ENCODE data around the gene ANGPTL8. TPM values are rescaled to one million over a fixed set of nuclear protein-coding genes. Genes with fewer than 3 reads are reported as not detected.
A peak's percentile ranks its signal among the peaks of the same experiment; 100 is the strongest.

ANGPTL8 gene, protein sequence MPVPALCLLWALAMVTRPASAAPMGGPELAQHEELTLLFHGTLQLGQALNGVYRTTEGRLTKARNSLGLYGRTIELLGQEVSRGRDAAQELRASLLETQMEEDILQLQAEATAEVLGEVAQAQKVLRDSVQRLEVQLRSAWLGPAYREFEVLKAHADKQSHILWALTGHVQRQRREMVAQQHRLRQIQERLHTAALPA
- total RNA-seq (not detected), polyA plus RNA-seq (under 1 TPM in 1 of 3 donors, not detected in 2; 0.30 TPM)
- long read RNA-seq, donor 1: 0 reads
- long read RNA-seq, donor 2: 0 reads

DNA sequence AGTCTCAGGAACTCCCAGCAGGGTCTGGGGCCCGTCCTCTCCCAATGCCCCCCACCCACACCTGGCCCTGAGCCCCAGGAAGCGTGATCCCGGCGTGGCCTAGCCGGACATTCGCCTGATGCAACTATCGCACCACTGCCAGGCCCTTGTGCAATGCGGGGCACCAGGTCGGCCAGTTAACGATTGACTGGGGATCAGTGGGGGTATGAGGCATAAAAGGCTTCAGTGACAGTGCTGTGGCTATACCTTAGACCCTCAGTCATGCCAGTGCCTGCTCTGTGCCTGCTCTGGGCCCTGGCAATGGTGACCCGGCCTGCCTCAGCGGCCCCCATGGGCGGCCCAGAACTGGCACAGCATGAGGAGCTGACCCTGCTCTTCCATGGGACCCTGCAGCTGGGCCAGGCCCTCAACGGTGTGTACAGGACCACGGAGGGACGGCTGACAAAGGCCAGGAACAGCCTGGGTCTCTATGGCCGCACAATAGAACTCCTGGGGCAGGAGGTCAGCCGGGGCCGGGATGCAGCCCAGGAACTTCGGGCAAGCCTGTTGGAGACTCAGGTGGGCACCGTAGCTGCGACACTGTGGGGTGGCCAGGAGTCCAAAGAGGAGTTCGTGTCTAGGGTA, at the start of gene ANGPTL8:
Gene ANGPTL8 (plus strand): TSS at position 243 of the 624 bp plus-strand sequence. CDS start 19 bp downstream, at position 262.
- intact Hi-C loops (cut with DNase I; ENCODE audit: low total_unique reads): no loop called here
- 90 to 96% (median 94%) methylated on average over 8 to 23 of the region's 23 CpGs for WGBS, 5 donors
- peaks cover 0 to 4% (median 0%) of the 10 kb centered on the region in 7 donors for H3K27me3 ChIP-seq (replicated peaks in 1 of 7)
- H3K4me1 ChIP-seq: peaks cover 0 to 15% (median 10%) of the 10 kb centered on the region in 6 donors
- TF ChIP-seq POLR2A (IDR thresholded peaks at IDR 0.05) (no peak), POLR2AphosphoS5 (IDR thresholded peaks at IDR 0.05) (no peak)
- TF ChIP-seq, protein P1, sequence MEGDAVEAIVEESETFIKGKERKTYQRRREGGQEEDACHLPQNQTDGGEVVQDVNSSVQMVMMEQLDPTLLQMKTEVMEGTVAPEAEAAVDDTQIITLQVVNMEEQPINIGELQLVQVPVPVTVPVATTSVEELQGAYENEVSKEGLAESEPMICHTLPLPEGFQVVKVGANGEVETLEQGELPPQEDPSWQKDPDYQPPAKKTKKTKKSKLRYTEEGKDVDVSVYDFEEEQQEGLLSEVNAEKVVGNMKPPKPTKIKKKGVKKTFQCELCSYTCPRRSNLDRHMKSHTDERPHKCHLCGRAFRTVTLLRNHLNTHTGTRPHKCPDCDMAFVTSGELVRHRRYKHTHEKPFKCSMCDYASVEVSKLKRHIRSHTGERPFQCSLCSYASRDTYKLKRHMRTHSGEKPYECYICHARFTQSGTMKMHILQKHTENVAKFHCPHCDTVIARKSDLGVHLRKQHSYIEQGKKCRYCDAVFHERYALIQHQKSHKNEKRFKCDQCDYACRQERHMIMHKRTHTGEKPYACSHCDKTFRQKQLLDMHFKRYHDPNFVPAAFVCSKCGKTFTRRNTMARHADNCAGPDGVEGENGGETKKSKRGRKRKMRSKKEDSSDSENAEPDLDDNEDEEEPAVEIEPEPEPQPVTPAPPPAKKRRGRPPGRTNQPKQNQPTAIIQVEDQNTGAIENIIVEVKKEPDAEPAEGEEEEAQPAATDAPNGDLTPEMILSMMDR (IDR thresholded peaks at IDR 0.05 in 8 of 11, conservative IDR thresholded peaks at IDR 0.05 in 3 of 11): no peak
- peaks cover 0 to 23% (median 18%) of the 10 kb centered on the region in 8 donors for H3K9me3 ChIP-seq
- H3K27ac ChIP-seq: no peak within 1 kb of the TSS
- H3K36me3 ChIP-seq: peaks cover 0 to 71% (median 12%) of the 10 kb centered on the region in 6 donors
- no peak within 1 kb of the TSS for H3K4me3 ChIP-seq
- DNase-seq: no peak

DNA sequence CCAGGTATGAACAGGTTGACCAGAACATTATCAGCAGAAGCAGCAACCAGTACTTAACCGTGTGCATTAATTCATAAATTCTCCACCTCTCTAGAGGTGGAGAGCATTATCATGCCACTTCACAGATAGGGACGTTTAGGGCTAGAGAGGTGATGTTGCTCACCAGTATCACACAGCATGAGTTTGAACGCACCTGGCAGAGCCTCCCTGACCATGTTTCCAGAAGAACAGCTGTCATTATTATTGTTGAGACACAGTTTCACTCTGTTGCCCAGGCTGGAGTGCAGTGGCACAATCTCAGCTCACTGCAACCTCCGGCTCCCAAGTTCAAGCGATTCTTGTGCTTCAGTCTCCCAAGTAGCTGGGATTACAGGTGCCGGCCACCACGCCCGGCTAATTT, 48.9 kb upstream of the ANGPTL8 start:
- Histone ChIP-seq H3K9me3 (peaks cover 0 to 5% (median 0%) of the 10 kb centered on the region in 8 donors), H3K36me3 (peaks cover 0 to 58% (median 0%) of the 10 kb centered on the region in 6 donors), H3K4me1 (peaks cover 0 to 78% (median 30%) of the 10 kb centered on the region in 6 donors), H3K4me3 (no peak overlapping the region), H3K27me3 (replicated peaks in 1 of 7) (peaks cover 0 to 14% (median 0%) of the 10 kb centered on the region in 7 donors), H3K27ac (peak overlapping the region in 5 of 8 donors; percentile 48 to 70 (median 54))
- DNase-seq: no peak
- 71 to 88% (median 84%) methylated on average over 7 to 8 of the region's 8 CpGs for WGBS, 5 donors
- TF ChIP-seq POLR2AphosphoS5 (IDR thresholded peaks at IDR 0.05) (no peak), POLR2A (IDR thresholded peaks at IDR 0.05) (no peak)
- TF ChIP-seq, protein P1 (IDR thresholded peaks at IDR 0.05 in 8 of 11, conservative IDR thresholded peaks at IDR 0.05 in 3 of 11): no peak
- intact Hi-C loops (cut with DNase I; ENCODE audit: low total_unique reads): no loop called here

DNA sequence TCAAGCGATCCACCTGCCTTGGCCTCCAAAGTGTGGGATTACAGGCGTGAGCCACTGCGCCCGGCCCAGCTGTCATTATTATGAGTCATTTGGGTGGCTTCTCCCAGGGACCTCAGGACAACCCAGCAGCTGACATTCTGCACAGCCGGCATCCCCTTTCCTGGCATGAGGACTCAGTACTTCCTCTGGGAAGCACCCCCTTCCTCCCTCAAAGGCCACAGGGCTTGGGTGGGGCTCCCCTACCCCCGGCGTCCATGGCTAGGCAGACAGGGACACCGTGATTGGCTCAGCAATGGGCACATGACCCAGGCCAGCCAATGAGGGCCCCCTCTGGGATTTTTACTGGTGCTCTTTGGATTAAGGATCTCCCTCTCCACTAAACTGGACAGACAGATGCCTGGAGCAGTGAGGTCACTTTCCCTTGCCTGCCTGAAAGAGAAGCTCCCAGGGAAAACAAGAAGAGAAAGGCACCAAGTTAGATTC, 48.1 kb upstream of the ANGPTL8 start:
- Histone ChIP-seq H3K4me1 (peaks cover 0 to 86% (median 34%) of the 10 kb centered on the region in 6 donors), H3K9me3 (peaks cover 0 to 5% (median 0%) of the 10 kb centered on the region in 8 donors), H3K27ac (peak overlapping the region in 6 of 8 donors; percentile 39 to 70 (median 52)), H3K4me3 (peak overlapping the region in 1 of 8 donors; percentile 13), H3K36me3 (peaks cover 0 to 50% (median 0%) of the 10 kb centered on the region in 6 donors), H3K27me3 (replicated peaks in 1 of 7) (peaks cover 0 to 19% (median 0%) of the 10 kb centered on the region in 7 donors)
- TF ChIP-seq POLR2AphosphoS5 (IDR thresholded peaks at IDR 0.05): peak; percentile 58 to 66 (median 63)
- TF ChIP-seq, protein P1 (IDR thresholded peaks at IDR 0.05 in 8 of 11, conservative IDR thresholded peaks at IDR 0.05 in 3 of 11): no peak
- no peak for TF ChIP-seq POLR2A (IDR thresholded peaks at IDR 0.05)
- intact Hi-C loops (cut with DNase I; ENCODE audit: low total_unique reads): no loop called here
- WGBS, 5 donors: 30 to 48% (median 33%) methylated on average over 4 to 8 of the region's 8 CpGs
- no peak for DNase-seq
